Posterior vena cava (tissue), 2 donors: ENCODE results near the gene GIT2. TPM values are rescaled to one million over a fixed set of nuclear protein-coding genes. Genes with fewer than 3 reads are reported as not detected.

Experiments
- DNase-seq: peaks from one replicate; pipeline ENCODE4 v3.0.0-alpha.2; 2020; ENCODE audit warnings: low spot score
- intact Hi-C, 2 donors: fragments of 100-400 bp; cut with DNase I; formaldehyde crosslinking; loops; one replicate each; pipeline versions ENCODE4 v1.14.1 to v1.14.2; 2022 to 2023
- total RNA-seq, 2 donors: library from RNA; stranded (reverse); fragmentation: NEBNext Ultra II Directional; extraction: Animal tissue kit (Norgen Biotek cat#: 25700); gene quantifications; one replicate each; pipeline ENCODE4 v1.2.1, GENCODE V29; 2021
- donor health status: DM: yes; HTN: yes; CAD: no.
- donor health status: DM: yes; HTN: yes; CAD: no.

The GIT2 gene
- total RNA-seq, 2 donors from 2014 or later, result 44.9 to 48.0 TPM

- DNase-seq, result no peak
- intact Hi-C loops, result no loop called here
Measured at GRCh38 chr12:109953656-109954055, 42.5 kb downstream of the GIT2 start.

GRCh38 chr12:109952873-109953272 is 43.3 kb downstream of the GIT2 start:
- DNase-seq, result no peak
- intact Hi-C loops, result no loop called here

GRCh38 chr12:109952160-109952858 is 43.9 kb downstream of the GIT2 start:
- intact Hi-C loops, result no loop called here
- no peak for DNase-seq

GRCh38 chr12:109951751-109952150 is 44.4 kb downstream of the GIT2 start:
- DNase-seq, result no peak
- intact Hi-C loops, result no loop called here

- intact Hi-C loops, result no loop called here
- DNase-seq, result no peak
Measured at GRCh38 chr12:109951136-109951535, 45.0 kb downstream of the GIT2 start.

- no peak for DNase-seq
- intact Hi-C loops, result no loop called here
Measured at GRCh38 chr12:109950625-109951024, 45.5 kb downstream of the GIT2 start.

- intact Hi-C loops, result no loop called here
- DNase-seq, result no peak
Measured at GRCh38 chr12:109949089-109949488, 47.1 kb downstream of the GIT2 start.

- DNase-seq, result no peak
- intact Hi-C loops, result no loop called here
Measured at GRCh38 chr12:109948368-109948767, 47.8 kb downstream of the GIT2 start.

- DNase-seq, result no peak
- intact Hi-C loops, result no loop called here
Measured at GRCh38 chr12:109947521-109947920, 48.6 kb downstream of the GIT2 start.

- intact Hi-C loops, result no loop called here
- DNase-seq, result no peak
Measured at GRCh38 chr12:109946913-109947312, 49.3 kb downstream of the GIT2 start.

- DNase-seq, result no peak
- intact Hi-C loops, result no loop called here
Measured at GRCh38 chr12:109946505-109946904, 49.7 kb downstream of the GIT2 start.

GRCh38 chr12:109944561-109945359 is 51.4 kb downstream of the GIT2 start:
- intact Hi-C loops, result no loop called here

GRCh38 chr12:109943811-109944210 is 52.4 kb downstream of the GIT2 start:
- no peak for DNase-seq
- intact Hi-C loops, result no loop called here

More at GRCh38 chr12:109944561-109945359, 51.4 kb downstream of the GIT2 start:
- DNase-seq, result no peak

GRCh38 chr12:109940339-109940923 is 55.7 kb downstream of the GIT2 start:
- DNase-seq, result no peak
- intact Hi-C loops, result no loop called here

GRCh38 chr12:109939504-109939903 is 56.7 kb downstream of the GIT2 start:
- intact Hi-C loops, result no loop called here

GRCh38 chr12:109938947-109939346 is 57.2 kb downstream of the GIT2 start:
- intact Hi-C loops, result no loop called here
- DNase-seq, result no peak

More at GRCh38 chr12:109939504-109939903, 56.7 kb downstream of the GIT2 start:
- no peak for DNase-seq

- intact Hi-C loops, result no loop called here
- no peak for DNase-seq
Measured at GRCh38 chr12:109937371-109937770, 58.8 kb downstream of the GIT2 start.

- intact Hi-C loops, result no loop called here
- no peak for DNase-seq
Measured at GRCh38 chr12:109934026-109934425, 62.1 kb downstream of the GIT2 start.

- intact Hi-C loops, result no loop called here
- peak; percentile 88 for DNase-seq
Measured at GRCh38 chr12:109932878-109933503, 63.2 kb downstream of the GIT2 start.

- intact Hi-C loops, result no loop called here
- peak; percentile 51 for DNase-seq
Measured at GRCh38 chr12:109931143-109931542, 65.0 kb downstream of the GIT2 start.
